WTC11 (cell line): ENCODE measurements around the gene ASIC2.

ENCODE experiments used
- ATF2 ChIP-seq: sonication (generic); formaldehyde crosslinking; IDR thresholded peaks from 2 replicates; pipeline ENCODE4 v1.8.1; 2022; ENCODE audit warnings: low read depth, missing genetic modification reagents, borderline replicate concordance
- CTCF ChIP-seq: fragments of 200-600 bp; IDR thresholded peaks from 2 replicates; pipeline ENCODE4 v1.8.0; 2022; ENCODE audit warnings: antibody characterized with exemption
- ELF4 ChIP-seq: sonication (generic); formaldehyde crosslinking; IDR thresholded peaks from 2 replicates; pipeline ENCODE4 v1.8.1; 2022; ENCODE audit warnings: low read depth, mild to moderate bottlenecking, moderate library complexity, missing genetic modification reagents
- FOXP4 ChIP-seq: sonication (generic); formaldehyde crosslinking; IDR thresholded peaks from 2 replicates; pipeline ENCODE4 v1.8.0; 2022; ENCODE audit warnings: mild to moderate bottlenecking, missing genetic modification reagents
- MAX ChIP-seq: sonication (generic); formaldehyde crosslinking; IDR thresholded peaks from 2 replicates; pipeline ENCODE4 v1.8.0; 2022; ENCODE audit warnings: mild to moderate bottlenecking, missing genetic modification reagents
- NR2C2 ChIP-seq: sonication (generic); formaldehyde crosslinking; IDR thresholded peaks from 2 replicates; pipeline ENCODE4 v1.8.0; 2022; ENCODE audit warnings: mild to moderate bottlenecking, missing genetic modification reagents
- NR3C1 ChIP-seq: sonication (generic); formaldehyde crosslinking; conservative IDR thresholded peaks from 2 replicates; pipeline ENCODE4 v1.8.1; 2023; ENCODE audit warnings: low read depth, mild to moderate bottlenecking, missing genetic modification reagents
- RELA ChIP-seq: sonication (generic); formaldehyde crosslinking; IDR thresholded peaks from 2 replicates; pipeline ENCODE4 v1.8.1; 2022; ENCODE audit warnings: missing genetic modification reagents, mild to moderate bottlenecking, borderline replicate concordance
- RORB ChIP-seq: fragments of 250-450 bp; sonication (Bioruptor Pico); IDR thresholded peaks from 2 replicates; pipeline ENCODE4 v1.9.0; 2021; ENCODE audit warnings: mild to moderate bottlenecking
- USF1 ChIP-seq: sonication (generic); formaldehyde crosslinking; IDR thresholded peaks from 2 replicates; pipeline ENCODE4 v1.8.0; 2022; ENCODE audit warnings: mild to moderate bottlenecking, missing genetic modification reagents
- ZNF263 ChIP-seq: sonication (generic); formaldehyde crosslinking; IDR thresholded peaks from 2 replicates; pipeline ENCODE4 v1.8.1; 2022; ENCODE audit warnings: low read depth, mild to moderate bottlenecking, moderate library complexity, missing genetic modification reagents

- no peak for TF ChIP-seq CTCF
- no peak for TF ChIP-seq MAX (CRISPR knock-in tag)
- no peak for TF ChIP-seq ATF2 (CRISPR knock-in tag)
- TF ChIP-seq RORB (CRISPR knock-in tag): no peak
- no peak for TF ChIP-seq USF1
- TF ChIP-seq NR3C1 (CRISPR knock-in tag): no peak
- TF ChIP-seq ELF4: no peak
- no peak for TF ChIP-seq FOXP4
- no peak for TF ChIP-seq RELA
- TF ChIP-seq ZNF263 (CRISPR knock-in tag): no peak
- no peak for TF ChIP-seq NR2C2 (CRISPR knock-in tag)
These were observed 201.8 kb downstream of the ASIC2 start for GRCh38 chr17:33091271-33091670.
